T-helper 2 cell (primary cell): ENCODE results near the gene RASD2.
A peak's percentile ranks its signal among the peaks of the same experiment; 100 is the strongest.
"Not testable (repeated sequence)": the region's sequence is repeated elsewhere in the genome, so short reads cannot be mapped to it uniquely, and the experiment has no call there.

Source experiments
- DNase-seq, 5 experiments: peaks; one replicate each; pipeline versions ENCODE4 v3.0.0 to v3.0.0-alpha.2; 2012 to 2022
- total RNA-seq, 2 donors: gene quantifications; one replicate each; lab custom pipeline; 2026; lab: John Stamatoyannopoulos, UW

Gene RASD2, protein sequence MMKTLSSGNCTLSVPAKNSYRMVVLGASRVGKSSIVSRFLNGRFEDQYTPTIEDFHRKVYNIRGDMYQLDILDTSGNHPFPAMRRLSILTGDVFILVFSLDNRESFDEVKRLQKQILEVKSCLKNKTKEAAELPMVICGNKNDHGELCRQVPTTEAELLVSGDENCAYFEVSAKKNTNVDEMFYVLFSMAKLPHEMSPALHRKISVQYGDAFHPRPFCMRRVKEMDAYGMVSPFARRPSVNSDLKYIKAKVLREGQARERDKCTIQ
- 0.74 to 3.1 reads per million in 2 donors for total RNA-seq

- DNase-seq, result peak in 4 of 5 experiments; percentile 13 to 50 (median 34)
Observed at GRCh38 chr22:35540595-35541253, at the start of gene RASD2. RASD2 (plus strand) TSS chr22:35540831; CDS start chr22:35546810, 5,979 bp downstream.

DNA sequence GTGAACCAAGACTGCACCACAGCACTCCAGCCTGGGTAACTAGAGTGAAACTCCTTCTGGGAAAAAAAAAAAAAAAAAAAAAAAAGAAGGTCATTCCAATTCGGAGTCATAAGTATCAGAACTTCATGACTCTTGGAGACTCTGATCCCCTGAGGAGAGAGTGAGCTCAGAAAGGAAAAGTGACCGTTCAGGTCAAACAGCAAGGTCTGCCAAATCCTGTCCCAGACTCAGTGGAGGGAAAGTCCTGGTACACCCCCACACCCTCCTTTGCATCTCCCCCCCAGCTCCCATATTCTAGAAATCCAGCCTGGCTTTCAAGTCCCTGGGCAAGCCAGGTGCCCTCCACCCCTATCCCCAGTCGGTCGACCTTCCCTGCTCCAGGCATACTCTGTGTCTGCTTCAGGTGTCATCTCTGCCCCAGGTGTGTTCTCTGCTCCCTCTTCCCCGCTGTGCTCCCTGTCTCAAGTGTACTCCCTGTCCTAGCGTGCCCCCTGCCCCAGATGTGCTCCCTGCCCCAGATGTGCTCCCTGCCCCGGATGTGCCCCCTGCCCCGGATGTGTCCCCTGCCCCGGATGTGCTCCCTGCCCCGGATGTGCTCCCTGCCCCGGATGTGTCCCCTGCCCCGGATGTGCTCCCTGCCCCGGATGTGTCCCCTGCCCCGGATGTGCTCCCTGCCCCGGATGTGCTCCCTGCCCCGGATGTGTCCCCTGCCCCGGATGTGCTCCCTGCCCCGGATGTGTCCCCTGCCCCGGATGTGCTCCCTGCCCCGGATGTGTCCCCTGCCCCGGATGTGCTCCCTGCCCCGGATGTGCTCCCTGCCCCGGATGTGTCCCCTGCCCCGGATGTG lies 49.3 kb upstream of the RASD2 start:
- DNase-seq, result not testable (repeated sequence)

- DNase-seq, result no peak
Observed at GRCh38 chr22:35491908-35492380, 48.7 kb upstream of the RASD2 start.

DNA sequence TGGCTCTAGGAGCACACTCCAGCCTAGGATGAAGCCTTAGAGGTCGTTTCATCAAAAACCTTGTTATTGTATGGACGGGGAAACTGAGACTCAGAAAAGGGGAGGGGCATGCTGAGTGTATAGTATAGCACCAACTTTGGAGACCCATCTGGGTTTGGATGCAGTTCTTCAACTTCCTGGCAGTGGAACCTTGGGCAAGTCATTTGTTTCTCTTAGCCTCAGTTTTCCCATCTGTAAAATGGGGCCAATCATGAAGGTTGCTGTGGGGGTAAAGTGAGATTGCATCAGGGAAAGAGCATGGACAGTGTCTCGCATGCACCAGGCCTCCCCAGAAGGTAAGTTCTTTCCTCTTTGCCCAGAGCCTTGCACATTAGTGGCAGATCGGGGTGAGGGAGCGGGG lies 47.6 kb upstream of the RASD2 start:
- DNase-seq, result no peak

- DNase-seq, result not testable (repeated sequence)
Observed at GRCh38 chr22:35495711-35496110, 44.9 kb upstream of the RASD2 start.

DNA sequence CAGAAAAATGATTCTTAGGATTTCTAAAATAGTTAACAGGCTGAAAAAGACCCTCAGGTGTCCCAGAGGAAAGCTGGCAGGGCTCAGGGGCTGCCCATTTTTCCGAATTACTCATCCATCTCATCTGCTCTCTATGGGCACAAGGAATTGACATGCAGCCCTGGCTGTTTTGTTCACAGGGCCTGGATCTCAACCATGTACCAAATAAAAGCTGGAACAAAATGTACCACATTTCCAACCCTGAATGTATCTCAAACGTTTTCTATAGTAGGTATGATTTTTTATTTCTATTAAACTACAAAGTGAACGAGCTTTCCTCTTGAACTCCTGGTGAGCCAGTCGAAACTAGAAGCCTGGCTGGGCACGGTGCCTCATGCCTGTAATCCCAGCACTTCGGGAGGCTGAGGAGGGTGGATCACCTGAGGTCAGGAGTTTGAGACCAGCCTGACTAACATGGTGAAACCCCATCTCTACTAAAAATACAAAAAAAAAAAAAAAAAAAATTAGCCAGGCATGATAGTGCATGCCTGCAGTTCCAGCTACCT lies 43.8 kb upstream of the RASD2 start:
- DNase-seq, result no peak

DNA sequence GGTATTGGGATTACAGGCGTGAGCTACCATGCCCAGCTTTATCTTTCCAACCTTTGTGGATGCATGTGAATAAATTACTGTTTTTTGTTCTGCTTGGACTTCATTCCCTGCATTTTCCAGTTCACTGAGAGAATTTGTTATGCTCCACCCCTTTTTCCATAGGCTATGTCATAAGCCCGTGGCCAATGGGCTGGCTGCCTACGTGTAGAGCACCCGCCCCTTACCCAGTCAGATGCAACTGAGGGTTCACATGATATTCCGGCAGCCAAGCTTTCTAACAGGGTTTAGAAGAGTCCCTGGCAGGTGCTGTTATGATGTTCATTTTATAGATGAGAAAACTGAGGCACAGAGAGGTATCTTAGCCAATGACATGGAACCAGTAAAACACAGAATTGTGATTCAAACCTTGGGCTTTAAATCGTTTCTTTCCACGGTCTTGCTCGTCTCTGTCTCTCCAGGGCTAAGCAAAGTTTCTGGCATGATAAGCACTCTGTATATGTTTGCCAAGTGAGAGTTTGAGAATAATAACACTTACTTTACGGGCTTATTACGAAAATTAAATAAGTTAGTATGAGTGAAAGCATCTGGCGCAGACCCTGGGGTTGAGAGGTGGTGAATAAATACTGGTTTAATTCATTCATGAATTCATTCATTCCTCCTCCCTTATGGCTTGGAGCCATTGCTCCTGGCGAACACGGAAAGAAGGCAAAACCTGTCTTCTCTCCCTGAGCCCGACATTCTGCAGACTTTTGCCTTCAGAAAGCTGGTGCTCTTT lies 42.4 kb upstream of the RASD2 start:
- DNase-seq, result no peak

- no peak for DNase-seq
Observed at GRCh38 chr22:35502836-35503235, 37.8 kb upstream of the RASD2 start.

GRCh38 chr22:35505399-35506258 lies 35.0 kb upstream of the RASD2 start:
- no peak for DNase-seq

- DNase-seq, result no peak
Observed at GRCh38 chr22:35506259-35506570, 34.4 kb upstream of the RASD2 start.

GRCh38 chr22:35507851-35508250 lies 32.8 kb upstream of the RASD2 start:
- not testable (repeated sequence) for DNase-seq

GRCh38 chr22:35509451-35509850 lies 31.2 kb upstream of the RASD2 start:
- DNase-seq, result no peak

DNA sequence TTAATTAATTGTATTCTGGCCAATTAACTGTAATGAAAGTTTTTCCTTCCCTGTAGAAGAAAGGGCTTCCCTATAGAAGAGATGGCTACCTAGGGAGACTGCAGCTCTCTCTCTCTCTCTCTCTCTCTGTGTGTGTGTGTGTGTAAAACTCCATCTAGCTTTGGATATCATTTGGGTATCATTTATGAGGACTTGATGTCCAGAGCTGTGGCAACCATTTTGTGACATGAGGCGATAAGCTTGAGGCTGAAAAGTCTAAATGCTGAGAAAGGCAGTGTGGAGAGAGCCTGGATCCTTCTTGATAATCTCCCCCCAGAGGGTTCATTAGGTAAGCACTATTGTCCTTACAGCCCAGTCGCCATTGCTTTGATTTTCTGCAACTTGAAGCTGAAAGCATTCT lies 30.7 kb upstream of the RASD2 start:
- DNase-seq, result no peak

- no peak for DNase-seq
Observed at GRCh38 chr22:35510481-35510934, 30.1 kb upstream of the RASD2 start.

- DNase-seq, result no peak
Observed at GRCh38 chr22:35510951-35511350, 29.7 kb upstream of the RASD2 start.

DNA sequence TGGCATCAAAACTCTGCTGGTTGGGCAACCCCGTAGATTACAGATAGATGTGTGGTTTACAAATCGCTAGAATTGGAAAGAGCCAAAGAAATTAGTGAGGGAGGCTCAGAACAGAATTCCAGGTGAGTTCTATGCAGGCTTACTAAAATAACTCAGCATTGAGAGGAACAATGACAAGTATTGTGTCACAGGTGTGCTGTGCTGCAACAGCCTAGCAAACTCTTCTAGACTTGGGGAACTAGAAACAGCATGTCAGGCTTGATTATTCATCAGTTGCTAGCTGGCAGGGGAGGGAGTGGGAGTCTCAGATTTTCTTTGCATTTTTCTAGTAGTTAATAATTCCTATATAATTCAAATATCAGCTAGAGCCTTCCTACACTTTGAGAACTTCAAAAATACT lies 26.3 kb upstream of the RASD2 start:
- no peak for DNase-seq

DNA sequence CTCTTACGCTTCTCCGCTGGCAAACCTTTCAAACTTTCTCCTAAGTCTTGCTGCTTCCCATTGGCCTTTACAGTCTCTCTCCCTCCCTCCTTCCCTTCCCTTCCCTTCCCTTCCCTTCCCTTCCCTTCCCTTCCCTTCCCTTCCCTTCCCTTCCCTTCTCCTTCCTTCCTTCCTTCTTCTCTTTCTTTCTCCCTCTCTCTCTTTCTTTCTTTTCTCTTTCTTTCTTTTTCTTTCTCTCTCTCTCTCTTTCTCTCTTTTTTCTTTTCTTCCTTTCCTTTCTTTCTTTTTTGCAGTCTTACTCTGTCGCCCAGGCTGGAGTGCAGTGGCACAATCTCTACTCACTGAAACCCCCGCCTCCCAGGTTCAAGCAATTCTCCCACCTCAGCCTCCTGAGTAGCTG lies 24.7 kb upstream of the RASD2 start:
- not testable (repeated sequence) for DNase-seq

DNA sequence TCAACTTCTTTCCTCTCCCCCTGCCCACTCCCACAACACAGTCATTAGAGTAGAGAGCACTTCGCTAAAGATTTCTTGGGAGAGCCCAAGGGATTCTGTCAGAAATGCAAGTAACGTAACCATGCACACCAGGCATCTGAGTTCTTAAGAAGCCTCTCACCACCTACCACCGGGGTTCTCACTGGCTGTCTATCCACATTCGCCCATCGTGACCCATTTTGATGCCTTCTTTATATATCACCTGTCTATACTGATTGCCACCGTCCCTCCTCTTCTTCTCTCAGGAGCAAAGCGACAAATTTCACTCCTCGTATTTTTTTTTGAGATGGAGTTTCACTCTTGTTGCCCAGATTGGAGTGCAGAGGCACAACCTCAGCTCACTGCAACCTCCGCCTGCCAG lies 23.9 kb upstream of the RASD2 start:
- DNase-seq, result no peak

GRCh38 chr22:35517207-35517606 lies 23.4 kb upstream of the RASD2 start:
- no peak for DNase-seq

DNA sequence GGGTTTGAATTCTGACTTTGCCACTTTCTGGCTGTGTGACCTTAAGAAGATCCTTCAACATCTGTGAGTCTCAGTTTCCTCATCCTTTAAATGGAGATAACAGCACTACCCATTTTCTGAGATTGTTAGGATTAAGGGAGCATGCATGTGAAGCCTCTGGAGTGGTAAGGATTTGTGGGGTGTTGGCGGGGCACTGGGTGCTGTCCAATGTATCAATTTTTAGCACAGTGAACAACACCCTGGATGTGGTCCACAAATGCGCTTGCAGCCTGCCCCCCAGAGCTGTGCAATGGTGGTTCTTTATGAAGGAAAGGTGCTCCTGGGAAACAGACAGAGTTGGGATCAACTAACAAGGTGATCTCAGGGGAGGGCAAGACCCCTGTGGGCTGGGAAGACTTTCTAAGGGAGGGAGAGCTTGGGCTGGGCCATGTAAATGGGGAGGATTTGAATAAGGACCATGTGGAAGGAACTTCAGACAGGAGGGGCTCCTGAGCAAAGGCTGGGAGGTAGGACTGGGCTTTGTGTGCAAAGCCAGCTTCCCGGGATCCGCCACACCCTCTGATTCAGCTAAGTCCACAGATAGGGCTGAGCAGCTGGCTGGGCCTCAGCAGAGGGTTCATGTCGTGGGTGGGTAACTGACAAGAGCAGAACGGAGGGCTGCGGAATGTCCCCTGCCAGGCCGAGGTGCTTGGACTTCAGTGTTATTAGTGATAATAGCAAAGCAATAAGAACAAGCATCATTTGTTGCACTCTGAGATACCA lies 22.7 kb upstream of the RASD2 start:
- DNase-seq, result no peak

DNA sequence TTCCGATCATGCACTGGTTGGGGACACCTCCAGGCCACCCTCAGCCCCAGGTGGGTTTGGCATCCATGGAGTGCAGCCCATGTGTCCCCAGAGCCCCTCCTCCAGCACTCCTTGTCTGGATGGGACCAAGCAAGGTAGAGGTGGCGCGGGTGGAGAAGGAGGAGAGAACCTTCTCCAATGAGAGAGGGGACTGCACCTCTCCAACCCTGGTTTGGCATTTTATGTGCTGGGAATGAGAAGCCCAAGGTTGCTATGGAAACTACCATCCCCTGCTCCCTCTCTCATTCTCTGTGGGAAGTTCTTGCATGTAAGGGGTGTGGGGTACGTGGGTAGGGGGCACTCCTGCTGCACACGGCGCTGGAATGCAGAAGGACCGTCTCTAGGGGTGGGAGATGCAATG lies 21.8 kb upstream of the RASD2 start:
- no peak for DNase-seq
